ENCODE results near the gene NUP58. TPM values are rescaled to one million over a fixed set of nuclear protein-coding genes. Genes with fewer than 3 reads are reported as not detected.

NUP58 gene
- total RNA-seq, 1 donor from 2014 or later, result 50.7 TPM

GRCh38 chr13:25324100-25324499 lies 22.7 kb downstream of the NUP58 start:
- H3K4me3 ChIP-seq (ENCODE audit: low read depth, low read length), result no peak overlapping the region
- TF ChIP-seq, protein P1, sequence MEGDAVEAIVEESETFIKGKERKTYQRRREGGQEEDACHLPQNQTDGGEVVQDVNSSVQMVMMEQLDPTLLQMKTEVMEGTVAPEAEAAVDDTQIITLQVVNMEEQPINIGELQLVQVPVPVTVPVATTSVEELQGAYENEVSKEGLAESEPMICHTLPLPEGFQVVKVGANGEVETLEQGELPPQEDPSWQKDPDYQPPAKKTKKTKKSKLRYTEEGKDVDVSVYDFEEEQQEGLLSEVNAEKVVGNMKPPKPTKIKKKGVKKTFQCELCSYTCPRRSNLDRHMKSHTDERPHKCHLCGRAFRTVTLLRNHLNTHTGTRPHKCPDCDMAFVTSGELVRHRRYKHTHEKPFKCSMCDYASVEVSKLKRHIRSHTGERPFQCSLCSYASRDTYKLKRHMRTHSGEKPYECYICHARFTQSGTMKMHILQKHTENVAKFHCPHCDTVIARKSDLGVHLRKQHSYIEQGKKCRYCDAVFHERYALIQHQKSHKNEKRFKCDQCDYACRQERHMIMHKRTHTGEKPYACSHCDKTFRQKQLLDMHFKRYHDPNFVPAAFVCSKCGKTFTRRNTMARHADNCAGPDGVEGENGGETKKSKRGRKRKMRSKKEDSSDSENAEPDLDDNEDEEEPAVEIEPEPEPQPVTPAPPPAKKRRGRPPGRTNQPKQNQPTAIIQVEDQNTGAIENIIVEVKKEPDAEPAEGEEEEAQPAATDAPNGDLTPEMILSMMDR (conservative IDR thresholded peaks at IDR 0.05; ENCODE audit: low read depth, low read length), result no peak
- no peak for DNase-seq (ENCODE audit: low read depth)

DNA sequence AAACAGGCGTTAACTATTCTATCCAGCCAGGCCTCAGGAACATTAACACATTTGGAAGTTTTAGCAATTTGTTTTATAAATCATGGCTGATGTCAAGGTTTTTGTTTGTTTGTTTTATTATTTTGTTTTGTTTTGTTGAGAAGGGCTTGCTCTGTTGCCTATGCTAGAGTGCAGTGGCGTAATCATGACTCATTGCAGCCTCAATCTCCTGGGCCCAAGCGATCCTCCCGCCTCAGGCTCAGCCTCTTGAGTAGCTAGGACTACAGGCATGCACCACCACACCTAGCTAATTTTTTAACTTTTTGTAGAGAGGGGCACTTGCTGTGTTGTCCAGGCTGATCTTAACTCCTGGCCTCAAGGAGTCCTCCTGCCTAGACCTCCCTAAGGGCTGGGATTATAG lies 28.3 kb downstream of the NUP58 start:
- H3K4me3 ChIP-seq (ENCODE audit: low read depth, low read length), result no peak overlapping the region
- DNase-seq (ENCODE audit: low read depth), result no peak
- TF ChIP-seq, protein P1 (conservative IDR thresholded peaks at IDR 0.05; ENCODE audit: low read depth, low read length), result no peak

DNA sequence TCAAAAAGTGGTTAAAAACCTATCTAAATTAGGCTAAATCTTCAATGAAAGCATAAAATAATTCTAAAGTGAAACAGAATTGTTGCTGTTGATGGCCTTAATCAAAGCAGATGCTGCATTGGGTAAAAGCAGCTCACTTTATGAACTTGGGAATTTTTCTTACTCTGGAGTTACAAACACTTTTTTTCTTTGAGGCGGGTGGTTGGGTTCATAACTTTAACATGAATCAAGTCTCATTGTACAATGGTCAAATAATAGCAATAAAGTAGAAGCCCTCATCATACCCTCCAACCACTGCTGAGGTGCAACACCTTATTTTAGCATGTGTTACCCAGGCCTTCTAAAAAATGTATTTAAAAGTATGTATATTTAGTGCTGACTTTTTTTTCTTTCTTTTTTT lies 29.1 kb downstream of the NUP58 start:
- no peak for DNase-seq (ENCODE audit: low read depth)
- H3K4me3 ChIP-seq (ENCODE audit: low read depth, low read length), result no peak overlapping the region
- TF ChIP-seq, protein P1 (conservative IDR thresholded peaks at IDR 0.05; ENCODE audit: low read depth, low read length), result no peak

DNA sequence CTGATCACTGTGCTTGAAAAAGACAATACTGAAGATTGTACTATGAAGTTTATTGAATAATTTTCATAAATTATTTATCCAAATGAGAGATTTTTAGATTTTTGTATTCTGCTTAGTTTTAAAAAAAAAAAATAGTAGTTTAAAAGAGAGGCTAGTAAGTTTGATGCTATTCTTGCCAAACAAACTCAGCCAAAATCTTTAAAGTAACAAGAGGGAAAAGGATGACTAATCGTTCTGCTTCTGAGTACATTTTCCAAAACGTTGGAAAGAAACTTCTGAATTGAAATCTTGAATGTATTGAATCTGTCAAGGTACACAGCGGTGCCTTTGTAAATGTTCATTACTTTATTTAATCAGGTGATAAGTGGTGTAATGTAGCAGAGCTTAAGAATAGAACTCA lies 34.4 kb downstream of the NUP58 start:
- TF ChIP-seq, protein P1 (conservative IDR thresholded peaks at IDR 0.05; ENCODE audit: low read depth, low read length), result no peak
- no peak for DNase-seq (ENCODE audit: low read depth)
- no peak overlapping the region for H3K4me3 ChIP-seq (ENCODE audit: low read depth, low read length)

DNA sequence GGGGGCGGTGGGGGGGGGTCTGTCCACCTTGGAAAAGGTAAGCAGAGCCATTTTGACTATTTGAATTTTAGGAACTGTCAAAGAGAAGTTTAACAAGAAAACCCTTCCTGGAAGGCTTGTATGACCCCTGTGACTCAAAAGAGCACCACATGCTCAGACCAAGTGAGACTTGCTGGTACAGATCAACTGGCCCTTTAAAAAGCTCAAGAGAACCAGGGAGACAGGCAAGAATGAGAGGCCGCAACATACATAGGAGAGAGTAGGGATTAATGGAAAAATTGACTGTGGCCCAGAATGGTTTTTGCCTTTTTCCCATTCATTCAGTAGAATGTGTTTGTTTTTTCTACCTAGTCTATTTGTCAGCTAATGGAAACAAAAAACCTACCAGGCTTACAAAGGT lies 44.2 kb downstream of the NUP58 start:
- no peak for DNase-seq (ENCODE audit: low read depth)
- TF ChIP-seq, protein P1 (conservative IDR thresholded peaks at IDR 0.05; ENCODE audit: low read depth, low read length), result no peak
- no peak overlapping the region for H3K4me3 ChIP-seq (ENCODE audit: low read depth, low read length)

- TF ChIP-seq, protein P1 (conservative IDR thresholded peaks at IDR 0.05; ENCODE audit: low read depth, low read length), result no peak
- no peak overlapping the region for H3K4me3 ChIP-seq (ENCODE audit: low read depth, low read length)
- DNase-seq (ENCODE audit: low read depth), result no peak
Measured at GRCh38 chr13:25347151-25347550, 45.7 kb downstream of the NUP58 start.

DNA sequence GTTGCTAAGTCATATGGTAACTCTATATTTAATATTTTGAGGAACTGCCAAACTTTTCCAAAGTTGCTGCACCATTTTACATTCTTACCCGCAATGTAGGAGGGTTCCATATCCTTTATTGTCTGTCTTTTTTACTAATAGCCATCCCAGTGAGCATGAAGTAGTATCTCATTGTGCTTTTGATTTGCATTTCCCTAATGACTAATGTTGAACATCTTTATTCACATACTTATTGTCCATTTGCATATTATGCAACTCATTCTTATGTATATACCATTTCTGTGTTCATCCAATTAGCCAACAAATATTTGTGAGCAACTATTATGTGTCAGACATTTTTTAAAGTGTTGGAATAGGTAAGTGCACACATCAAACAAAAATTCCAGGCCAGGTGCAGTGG lies 50.0 kb downstream of the NUP58 start:
- DNase-seq (ENCODE audit: low read depth), result no peak
- H3K4me3 ChIP-seq (ENCODE audit: low read depth, low read length), result no peak overlapping the region
- TF ChIP-seq, protein P1 (conservative IDR thresholded peaks at IDR 0.05; ENCODE audit: low read depth, low read length), result no peak

All from epithelial cell of proximal tubule (primary cell).